GM21786 (cell line): ENCODE results near the gene NSMF.
A peak's percentile ranks its signal among the peaks of the same experiment; 100 is the strongest.

Experiments used
- ATAC-seq: cut with Tn5 transposase; IDR thresholded peaks from one replicate; pipeline ENCODE4 v1.9.1; 2021; ENCODE audit not compliant: unreplicated experiment

The NSMF gene, protein sequence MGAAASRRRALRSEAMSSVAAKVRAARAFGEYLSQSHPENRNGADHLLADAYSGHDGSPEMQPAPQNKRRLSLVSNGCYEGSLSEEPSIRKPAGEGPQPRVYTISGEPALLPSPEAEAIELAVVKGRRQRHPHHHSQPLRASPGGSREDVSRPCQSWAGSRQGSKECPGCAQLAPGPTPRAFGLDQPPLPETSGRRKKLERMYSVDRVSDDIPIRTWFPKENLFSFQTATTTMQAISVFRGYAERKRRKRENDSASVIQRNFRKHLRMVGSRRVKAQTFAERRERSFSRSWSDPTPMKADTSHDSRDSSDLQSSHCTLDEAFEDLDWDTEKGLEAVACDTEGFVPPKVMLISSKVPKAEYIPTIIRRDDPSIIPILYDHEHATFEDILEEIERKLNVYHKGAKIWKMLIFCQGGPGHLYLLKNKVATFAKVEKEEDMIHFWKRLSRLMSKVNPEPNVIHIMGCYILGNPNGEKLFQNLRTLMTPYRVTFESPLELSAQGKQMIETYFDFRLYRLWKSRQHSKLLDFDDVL

GRCh38 chr9:137459152-137459600 is at the start of gene NSMF:
NSMF (minus strand) TSS chr9:137459334; CDS start chr9:137459102, 232 bp downstream.
- peak; percentile 52 for ATAC-seq

DNA sequence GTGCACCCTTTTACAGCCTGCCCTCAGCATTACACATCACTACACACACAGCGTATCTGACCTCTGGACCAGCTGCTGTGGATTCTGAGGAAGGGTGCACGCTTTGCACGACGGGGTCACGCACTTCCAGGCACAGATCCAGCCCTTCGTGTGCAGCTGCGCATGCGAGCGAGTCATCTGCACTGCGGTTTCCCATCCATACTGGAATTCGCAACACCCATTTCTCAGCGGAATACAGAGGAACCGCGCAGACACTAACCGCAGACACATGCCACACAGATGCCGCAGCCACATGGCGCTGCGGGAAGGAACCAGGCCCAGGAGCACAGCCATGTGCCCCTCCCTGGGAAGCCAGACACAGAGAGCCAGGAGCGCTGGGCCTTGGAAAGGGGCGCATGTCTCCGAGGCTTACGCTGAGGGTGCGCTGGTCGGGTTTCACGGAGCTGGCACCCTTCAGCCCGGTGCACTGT is 47.6 kb upstream of the NSMF start:
- ATAC-seq = no peak

DNA sequence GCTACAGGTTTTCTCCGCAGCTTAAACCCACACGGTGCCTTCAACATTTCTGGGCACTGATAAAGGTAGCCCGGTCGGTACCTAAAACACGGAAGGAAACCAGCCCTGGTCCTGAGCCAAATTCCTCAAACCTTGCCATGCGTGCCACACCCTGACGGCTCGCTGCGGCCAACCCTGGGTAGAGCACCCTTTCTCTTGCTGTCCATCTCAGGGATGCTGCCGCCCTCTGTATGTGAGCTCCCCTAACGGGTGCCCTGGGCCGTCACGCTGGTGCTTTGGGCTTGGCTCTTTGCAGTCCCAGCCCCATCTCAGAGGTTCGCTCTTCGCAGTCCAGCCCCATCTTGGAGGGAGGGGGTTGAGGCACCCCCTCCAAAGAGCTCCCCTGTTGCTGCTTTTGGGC is 47.1 kb upstream of the NSMF start:
- ATAC-seq = no peak

- no peak for ATAC-seq
Measured at GRCh38 chr9:137505421-137506140, 46.4 kb upstream of the NSMF start.

DNA sequence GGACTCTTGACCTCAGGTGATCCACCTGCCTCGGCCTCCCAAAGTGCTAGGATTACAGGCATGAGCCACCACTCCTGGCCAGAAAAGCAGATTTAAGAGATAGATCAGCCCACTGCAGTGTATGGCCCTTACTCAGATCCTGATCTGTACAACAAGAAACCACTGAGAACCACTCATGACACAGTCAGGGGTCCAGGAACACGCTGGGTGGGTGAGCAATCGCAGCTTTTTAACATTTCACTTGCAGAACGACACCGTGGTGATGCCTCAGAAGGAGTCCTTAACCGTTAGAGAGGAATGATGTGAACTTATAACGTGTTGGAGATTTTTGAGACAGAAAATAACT is 45.3 kb upstream of the NSMF start:
- no peak for ATAC-seq

GRCh38 chr9:137502008-137502911 is 43.1 kb upstream of the NSMF start:
- ATAC-seq = no peak

- no peak for ATAC-seq
Measured at GRCh38 chr9:137501457-137501856, 42.3 kb upstream of the NSMF start.

DNA sequence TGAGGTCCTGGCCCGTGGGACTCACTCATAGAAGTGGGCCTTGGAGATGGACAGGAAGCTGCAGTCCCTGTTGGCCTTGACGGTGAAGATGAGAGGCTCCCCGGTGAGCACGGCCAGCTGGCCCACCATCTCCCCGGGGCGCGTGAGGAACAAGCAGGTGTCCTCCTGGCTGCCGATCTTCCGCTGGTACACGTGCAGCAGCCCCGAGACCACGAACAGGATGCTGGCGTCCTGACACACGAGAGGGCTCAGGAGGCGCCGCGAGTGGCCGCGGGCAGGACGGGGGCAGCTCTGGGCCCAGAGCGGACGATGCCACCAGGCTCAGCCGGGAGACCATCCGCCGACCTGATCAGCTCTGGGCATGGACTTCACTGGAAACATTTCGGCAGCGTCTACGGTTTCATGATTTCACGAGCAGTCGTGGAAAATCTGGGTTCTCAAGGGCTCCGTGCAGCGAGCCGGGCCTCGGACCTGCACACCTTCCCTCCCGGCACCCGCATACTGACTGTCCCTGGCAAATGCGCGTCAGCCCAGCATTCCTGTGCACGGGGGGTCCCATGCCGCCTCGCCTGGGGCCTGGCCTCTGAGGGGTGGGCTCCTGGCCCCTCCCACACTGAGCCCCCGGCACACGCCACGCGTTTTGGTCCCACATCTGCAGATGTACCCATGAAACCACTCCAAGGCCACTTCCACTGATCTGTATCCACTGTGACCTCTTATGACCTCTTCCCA is 41.7 kb upstream of the NSMF start:
- no peak for ATAC-seq

DNA sequence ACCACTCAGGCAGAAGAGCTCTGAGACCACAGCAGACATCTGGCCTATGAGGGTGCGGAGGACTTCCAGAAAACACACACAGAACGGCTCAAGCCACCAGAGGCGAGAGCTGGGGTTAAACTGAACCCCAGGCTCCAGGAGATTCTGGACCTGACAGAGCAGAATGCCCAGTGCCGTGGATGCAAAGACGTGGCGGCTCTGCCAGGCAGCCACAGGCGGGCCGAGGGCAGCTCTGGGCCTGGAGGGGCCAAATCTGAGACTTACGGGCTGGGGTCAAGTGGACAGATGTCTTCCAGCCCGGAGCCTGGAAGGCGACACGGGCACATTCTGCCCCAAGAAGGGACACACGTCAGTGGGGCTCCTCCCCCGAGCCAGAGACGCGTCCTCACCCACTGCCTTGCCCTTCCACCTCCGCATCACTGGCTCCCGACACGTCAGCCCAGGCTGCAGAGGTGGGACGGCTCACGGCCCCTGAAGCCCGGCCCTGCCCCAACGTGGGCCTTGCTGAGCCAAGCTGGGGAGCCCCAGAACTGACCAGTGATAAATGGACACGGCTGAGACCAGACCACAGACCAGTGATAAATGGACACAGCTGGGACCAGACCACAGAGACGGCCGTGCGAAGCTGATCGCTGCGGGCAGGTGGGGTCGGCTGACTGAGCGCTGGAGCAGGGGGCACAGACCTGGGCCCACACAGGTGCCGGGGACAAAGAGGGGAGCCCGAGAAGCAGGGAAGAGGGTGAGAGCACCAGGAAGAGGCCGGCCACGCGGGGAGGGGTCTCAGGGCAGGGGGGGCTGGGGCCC is 40.9 kb upstream of the NSMF start:
- no peak for ATAC-seq

GRCh38 chr9:137499416-137499815 is 40.3 kb upstream of the NSMF start:
- no peak for ATAC-seq

- ATAC-seq = no peak
Measured at GRCh38 chr9:137498720-137499150, 39.6 kb upstream of the NSMF start.

GRCh38 chr9:137497921-137498719 is 39.0 kb upstream of the NSMF start:
- ATAC-seq = no peak

DNA sequence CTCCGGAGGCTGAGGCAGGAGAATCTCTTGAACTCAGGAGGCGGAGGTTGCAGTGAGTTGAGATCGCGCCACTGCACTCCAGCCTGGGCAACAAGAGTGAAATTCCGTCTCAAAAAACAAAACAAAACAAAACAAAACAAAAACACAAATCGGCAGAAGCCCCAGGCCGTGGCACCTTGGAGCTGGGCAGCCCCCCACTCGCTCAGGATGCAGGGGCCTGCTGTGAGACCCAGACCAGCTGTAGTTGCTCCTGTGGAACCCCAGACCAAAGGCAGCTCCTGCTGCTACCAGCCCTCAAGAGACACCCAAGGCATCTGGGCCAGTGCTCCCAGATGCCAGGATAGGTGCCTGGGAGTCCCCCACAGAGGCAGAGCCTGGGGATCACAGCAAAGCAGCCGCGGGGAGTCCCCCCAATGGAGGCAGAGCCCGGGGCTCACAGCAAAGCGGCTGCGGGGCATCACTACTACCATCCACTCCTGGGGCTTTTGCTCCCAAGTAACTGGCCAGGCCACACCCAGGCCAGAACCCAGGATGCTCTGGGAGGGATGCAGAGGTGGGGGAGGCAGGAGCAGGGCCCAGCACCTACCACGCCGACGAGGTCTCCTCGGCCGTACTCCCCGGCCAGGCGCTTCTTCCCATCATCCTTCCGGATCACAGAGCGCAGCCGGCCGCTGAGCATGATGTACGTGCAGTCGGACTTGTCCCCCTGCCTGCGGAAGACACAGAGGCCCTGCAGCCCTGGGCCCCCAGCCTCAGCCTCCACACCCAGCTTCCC is 37.7 kb upstream of the NSMF start:
- ATAC-seq = no peak

DNA sequence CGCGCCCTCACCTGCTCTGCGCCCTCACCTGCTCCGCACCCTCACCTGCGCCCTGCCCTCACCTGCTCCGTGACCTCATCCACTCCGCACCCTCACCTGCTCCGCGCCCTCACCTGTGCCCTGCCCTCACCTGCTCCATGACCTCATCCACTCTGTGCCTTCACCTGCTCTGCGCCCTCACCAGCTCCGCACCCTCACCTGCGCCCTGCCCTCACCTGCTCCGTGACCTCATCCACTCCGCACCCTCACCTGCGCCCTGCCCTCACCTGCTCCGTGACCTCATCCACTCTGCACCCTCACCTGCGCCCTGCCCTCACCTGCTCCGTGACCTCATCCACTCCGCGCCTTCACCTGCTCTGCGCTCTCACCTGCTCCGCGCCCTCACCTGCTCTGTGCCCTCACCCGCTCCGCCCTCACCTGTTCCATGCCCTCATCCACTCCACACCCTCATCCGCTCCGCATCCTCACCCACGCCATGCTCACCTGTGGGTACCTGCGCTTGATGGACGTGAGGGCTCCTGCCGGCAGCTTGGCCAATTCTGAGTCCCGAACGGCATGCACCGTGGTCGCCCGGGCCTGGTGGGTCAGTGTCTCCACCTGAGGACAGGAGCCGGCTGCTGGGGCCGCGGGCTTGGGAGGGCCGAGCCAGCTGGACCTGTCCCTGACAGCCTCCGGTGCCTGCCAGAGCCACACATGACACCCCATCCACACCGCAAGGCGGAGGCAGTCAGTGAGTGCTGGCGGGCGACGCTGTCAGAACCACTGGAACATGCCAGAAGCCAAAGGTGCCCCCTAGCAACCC is 35.6 kb upstream of the NSMF start:
- ATAC-seq = no peak

GRCh38 chr9:137494104-137494544 is 35.0 kb upstream of the NSMF start:
- no peak for ATAC-seq

- ATAC-seq = no peak
Measured at GRCh38 chr9:137493364-137494103, 34.4 kb upstream of the NSMF start.
